Measurements from ENCODE around the gene SSBP3. TPM values are rescaled to one million over a fixed set of nuclear protein-coding genes. Genes with fewer than 3 reads are reported as not detected.

SSBP3 gene
- total and polyA plus RNA-seq, 2 of the 13 experiments (the other 11 are each of a cell fraction or from before 2014, with no cell fraction given) = 8.5 to 17.6 TPM

DNA sequence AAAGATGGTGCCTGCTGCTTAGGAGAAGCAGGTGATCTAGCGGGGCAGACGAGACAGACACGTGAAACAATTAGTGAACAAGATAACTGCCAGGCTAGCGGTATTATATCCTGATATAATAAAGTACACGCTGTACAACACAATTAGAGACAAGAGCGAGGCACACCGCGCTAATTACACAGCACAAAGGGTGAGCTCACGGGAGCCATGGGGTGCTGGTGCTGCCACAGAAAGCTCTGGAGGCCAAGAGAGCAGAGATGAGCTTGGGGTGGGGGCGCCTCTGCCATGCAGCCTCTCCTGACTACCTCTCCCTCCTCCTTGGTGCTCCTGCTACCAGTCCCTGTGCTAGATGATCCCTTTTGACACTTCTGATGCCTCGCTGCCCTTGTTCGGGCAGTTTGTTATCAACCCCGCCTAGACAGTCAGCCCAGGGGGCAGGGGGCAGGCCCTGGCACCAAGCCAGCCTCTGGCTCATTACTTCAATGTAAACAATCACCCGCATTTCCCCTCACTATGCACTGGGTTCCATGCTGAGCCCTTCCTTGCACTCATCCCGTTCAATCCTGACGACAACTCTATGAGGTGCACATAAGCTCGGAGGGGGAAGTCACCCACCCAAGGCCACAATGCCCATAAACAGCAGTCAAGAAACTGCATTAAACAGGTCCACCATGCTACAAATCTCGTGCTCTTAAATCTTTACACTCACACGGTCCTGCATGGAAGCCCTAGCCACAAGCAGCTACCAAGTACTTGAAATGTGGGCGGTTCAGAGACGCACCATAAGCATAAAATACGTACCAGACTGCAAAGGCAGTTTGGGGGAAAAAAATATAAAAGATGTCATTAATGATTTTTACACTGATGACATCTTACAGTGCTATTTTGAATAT, 103.0 kb downstream of the SSBP3 start (continued):
- TF ChIP-seq, protein P1, sequence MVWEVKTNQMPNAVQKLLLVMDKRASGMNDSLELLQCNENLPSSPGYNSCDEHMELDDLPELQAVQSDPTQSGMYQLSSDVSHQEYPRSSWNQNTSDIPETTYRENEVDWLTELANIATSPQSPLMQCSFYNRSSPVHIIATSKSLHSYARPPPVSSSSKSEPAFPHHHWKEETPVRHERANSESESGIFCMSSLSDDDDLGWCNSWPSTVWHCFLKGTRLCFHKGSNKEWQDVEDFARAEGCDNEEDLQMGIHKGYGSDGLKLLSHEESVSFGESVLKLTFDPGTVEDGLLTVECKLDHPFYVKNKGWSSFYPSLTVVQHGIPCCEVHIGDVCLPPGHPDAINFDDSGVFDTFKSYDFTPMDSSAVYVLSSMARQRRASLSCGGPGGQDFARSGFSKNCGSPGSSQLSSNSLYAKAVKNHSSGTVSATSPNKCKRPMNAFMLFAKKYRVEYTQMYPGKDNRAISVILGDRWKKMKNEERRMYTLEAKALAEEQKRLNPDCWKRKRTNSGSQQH (CRISPR knock-in tag; IDR thresholded peaks at IDR 0.05; ENCODE audit: low read depth) = no peak
- TF ChIP-seq KDM3A (CRISPR knock-in tag; IDR thresholded peaks at IDR 0.05; ENCODE audit: low read depth) (no peak), ZNF296 (CRISPR knock-in tag; conservative IDR thresholded peaks at IDR 0.05) (no peak)
- TF ChIP-seq, protein P2, sequence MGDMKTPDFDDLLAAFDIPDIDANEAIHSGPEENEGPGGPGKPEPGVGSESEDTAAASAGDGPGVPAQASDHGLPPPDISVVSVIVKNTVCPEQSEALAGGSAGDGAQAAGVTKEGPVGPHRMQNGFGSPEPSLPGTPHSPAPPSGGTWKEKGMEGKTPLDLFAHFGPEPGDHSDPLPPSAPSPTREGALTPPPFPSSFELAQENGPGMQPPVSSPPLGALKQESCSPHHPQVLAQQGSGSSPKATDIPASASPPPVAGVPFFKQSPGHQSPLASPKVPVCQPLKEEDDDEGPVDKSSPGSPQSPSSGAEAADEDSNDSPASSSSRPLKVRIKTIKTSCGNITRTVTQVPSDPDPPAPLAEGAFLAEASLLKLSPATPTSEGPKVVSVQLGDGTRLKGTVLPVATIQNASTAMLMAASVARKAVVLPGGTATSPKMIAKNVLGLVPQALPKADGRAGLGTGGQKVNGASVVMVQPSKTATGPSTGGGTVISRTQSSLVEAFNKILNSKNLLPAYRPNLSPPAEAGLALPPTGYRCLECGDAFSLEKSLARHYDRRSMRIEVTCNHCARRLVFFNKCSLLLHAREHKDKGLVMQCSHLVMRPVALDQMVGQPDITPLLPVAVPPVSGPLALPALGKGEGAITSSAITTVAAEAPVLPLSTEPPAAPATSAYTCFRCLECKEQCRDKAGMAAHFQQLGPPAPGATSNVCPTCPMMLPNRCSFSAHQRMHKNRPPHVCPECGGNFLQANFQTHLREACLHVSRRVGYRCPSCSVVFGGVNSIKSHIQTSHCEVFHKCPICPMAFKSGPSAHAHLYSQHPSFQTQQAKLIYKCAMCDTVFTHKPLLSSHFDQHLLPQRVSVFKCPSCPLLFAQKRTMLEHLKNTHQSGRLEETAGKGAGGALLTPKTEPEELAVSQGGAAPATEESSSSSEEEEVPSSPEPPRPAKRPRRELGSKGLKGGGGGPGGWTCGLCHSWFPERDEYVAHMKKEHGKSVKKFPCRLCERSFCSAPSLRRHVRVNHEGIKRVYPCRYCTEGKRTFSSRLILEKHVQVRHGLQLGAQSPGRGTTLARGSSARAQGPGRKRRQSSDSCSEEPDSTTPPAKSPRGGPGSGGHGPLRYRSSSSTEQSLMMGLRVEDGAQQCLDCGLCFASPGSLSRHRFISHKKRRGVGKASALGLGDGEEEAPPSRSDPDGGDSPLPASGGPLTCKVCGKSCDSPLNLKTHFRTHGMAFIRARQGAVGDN (CRISPR knock-in tag; IDR thresholded peaks at IDR 0.05) = no peak

DNA sequence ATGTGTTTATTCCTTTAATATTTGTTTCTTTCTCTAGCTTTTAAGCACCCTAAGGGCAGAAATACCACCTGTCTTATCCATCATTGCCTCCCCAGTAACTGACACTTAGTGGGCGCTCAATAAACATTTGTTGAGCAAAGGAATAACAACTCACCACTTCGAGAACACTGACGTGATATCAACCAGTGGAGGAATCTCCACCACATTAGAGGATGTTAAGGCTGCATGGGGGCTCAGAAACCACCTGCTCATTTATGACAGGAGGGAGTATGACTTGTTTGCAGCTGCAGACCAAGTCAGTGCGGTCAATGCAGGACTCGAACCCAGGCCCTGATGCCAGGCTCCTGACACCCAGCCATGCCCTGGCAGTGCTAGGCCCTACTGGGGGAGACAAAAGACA, 103.6 kb downstream of the SSBP3 start:
- no peaks in the 10 kb centered on the region; a peak in 1 of 5 replicates for H3K36me3 ChIP-seq (replicated peaks in 1 of 2; ENCODE audit: control insufficient read depth in 1 of 2, insufficient read depth in 2 of 2, low read length in 2 of 2)
- no peaks in the 10 kb centered on the region for H3K9me3 ChIP-seq (ENCODE audit: low read length)
- H3K27ac ChIP-seq (ENCODE audit: extremely low read length, insufficient read depth, low read length) = no peak overlapping the region
- DNase-seq (ENCODE audit: low spot score) = no peak
- 100% methylated on average over 5 of the region's 5 CpGs for WGBS (ENCODE audit: low lambda C conversion rate)
- H3K79me2 ChIP-seq (ENCODE audit: insufficient read depth, low read length) = peaks cover 10% of the 10 kb centered on the region
- FAIRE-seq = no peak
- ATAC-seq = no peak
- BruUV-seq (replicated peaks) = no TSS peak
- ChIA-PET POLR2A (no interaction called here), CTCF (ENCODE audit: low intra/inter-chr PET ratio, low total read pairs) (no interaction called here)
- H4K20me1 ChIP-seq (ENCODE audit: insufficient read depth, low read length) = no peaks in the 10 kb centered on the region
- in situ Hi-C loops (cut with HindIII; ENCODE audit: extremely low pct_ligation_motif_present, low pct_unique_long_range_greater_than_20kb) (no loop called here), intact Hi-C loops (cut with micrococcal nuclease; ENCODE audit: unreplicated experiment) (no loop called here)
- no peak overlapping the region for H3K4me2 ChIP-seq (ENCODE audit: low read depth, low read length)
- TF ChIP-seq GABPB1 (CRISPR knock-in tag; IDR thresholded peaks at IDR 0.05) (no peak), KLF15 (CRISPR knock-in tag; IDR thresholded peaks at IDR 0.05; ENCODE audit: borderline replicate concordance) (no peak), ZNF121 (CRISPR knock-in tag; IDR thresholded peaks at IDR 0.05) (no peak)
- TF ChIP-seq, protein P3, sequence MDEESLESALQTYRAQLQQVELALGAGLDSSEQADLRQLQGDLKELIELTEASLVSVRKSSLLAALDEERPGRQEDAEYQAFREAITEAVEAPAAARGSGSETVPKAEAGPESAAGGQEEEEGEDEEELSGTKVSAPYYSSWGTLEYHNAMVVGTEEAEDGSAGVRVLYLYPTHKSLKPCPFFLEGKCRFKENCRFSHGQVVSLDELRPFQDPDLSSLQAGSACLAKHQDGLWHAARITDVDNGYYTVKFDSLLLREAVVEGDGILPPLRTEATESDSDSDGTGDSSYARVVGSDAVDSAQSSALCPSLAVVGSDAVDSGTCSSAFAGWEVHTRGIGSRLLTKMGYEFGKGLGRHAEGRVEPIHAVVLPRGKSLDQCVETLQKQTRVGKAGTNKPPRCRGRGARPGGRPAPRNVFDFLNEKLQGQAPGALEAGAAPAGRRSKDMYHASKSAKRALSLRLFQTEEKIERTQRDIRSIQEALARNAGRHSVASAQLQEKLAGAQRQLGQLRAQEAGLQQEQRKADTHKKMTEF (CRISPR knock-in tag; IDR thresholded peaks at IDR 0.05) = no peak
- TF ChIP-seq, protein P4, sequence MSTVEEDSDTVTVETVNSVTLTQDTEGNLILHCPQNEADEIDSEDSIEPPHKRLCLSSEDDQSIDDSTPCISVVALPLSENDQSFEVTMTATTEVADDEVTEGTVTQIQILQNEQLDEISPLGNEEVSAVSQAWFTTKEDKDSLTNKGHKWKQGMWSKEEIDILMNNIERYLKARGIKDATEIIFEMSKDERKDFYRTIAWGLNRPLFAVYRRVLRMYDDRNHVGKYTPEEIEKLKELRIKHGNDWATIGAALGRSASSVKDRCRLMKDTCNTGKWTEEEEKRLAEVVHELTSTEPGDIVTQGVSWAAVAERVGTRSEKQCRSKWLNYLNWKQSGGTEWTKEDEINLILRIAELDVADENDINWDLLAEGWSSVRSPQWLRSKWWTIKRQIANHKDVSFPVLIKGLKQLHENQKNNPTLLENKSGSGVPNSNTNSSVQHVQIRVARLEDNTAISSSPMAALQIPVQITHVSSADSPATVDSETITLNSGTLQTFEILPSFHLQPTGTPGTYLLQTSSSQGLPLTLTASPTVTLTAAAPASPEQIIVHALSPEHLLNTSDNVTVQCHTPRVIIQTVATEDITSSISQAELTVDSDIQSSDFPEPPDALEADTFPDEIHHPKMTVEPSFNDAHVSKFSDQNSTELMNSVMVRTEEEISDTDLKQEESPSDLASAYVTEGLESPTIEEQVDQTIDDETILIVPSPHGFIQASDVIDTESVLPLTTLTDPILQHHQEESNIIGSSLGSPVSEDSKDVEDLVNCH (CRISPR knock-in tag; IDR thresholded peaks at IDR 0.05) = no peak
- H2AFZ ChIP-seq (ENCODE audit: low read length) = no peak overlapping the region
- H3K27me3 ChIP-seq (ENCODE audit: control insufficient read depth in 1 of 2, insufficient read depth in 2 of 2, low read length in 2 of 2) = no peaks in the 10 kb centered on the region
- H3K4me3 ChIP-seq (replicated peaks in 1 of 3; ENCODE audit: insufficient read depth in 1 of 3, low read depth in 2 of 3, low read length in 3 of 3) = no peak overlapping the region
- H3K9ac ChIP-seq (ENCODE audit: insufficient read depth, low read depth, low read length) = no peak overlapping the region
- H3K4me1 ChIP-seq (ENCODE audit: insufficient read depth, low read length) = peaks cover 15% of the 10 kb centered on the region
